ENCODE measurements around the gene TTLL10.

The TTLL10 gene

DNA sequence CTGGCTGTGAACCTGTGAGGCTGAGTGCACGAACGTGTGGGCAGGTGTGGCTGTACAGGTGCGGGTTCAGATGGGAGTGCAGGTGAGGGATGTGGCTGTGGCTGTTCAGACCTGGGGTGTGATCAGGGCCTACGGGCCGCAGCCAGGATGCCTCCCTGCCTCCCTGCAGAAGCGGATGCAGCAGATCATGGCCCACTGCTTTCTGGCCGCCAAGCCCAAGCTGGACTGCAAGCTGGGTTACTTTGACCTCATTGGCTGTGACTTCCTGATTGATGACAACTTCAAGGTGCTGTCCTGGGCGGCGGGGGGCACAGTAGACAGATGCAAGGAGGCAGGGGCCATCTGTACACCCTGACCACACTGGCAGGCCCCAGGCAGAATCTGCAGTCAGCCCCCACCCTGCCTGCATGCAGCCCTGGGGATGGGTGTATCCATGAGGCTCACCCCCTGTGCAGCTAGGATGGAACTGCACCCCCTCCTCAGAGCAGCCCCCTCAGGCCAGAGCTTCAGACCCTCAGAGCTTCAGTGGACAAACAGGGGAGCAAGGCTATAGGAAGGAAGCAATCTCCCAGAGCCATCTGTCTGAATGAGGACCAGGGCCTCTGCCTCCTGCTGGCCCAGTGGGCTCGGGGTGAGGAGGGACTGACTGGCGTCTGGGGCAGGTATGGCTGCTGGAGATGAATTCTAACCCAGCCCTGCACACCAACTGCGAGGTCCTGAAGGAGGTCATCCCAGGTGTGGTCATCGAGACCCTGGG is 22.9 kb downstream of the TTLL10 start:
- DNase-seq = no peak

DNA sequence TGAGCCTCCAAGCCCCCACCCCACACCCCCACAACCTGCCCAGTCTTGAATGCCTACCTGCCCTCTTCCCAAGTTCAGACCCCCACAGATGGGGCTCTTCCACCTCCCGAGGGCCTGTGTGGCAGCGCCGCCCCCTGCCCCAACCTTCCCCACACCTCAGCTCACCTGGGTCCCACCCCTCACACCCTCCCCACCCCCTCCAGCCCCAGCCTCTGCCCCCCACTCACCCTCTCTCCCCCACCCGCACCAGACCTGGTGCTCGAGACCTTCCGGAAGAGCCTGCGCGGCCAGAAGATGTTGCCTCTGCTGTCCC is 23.5 kb downstream of the TTLL10 start:
- no peak for DNase-seq

DNA sequence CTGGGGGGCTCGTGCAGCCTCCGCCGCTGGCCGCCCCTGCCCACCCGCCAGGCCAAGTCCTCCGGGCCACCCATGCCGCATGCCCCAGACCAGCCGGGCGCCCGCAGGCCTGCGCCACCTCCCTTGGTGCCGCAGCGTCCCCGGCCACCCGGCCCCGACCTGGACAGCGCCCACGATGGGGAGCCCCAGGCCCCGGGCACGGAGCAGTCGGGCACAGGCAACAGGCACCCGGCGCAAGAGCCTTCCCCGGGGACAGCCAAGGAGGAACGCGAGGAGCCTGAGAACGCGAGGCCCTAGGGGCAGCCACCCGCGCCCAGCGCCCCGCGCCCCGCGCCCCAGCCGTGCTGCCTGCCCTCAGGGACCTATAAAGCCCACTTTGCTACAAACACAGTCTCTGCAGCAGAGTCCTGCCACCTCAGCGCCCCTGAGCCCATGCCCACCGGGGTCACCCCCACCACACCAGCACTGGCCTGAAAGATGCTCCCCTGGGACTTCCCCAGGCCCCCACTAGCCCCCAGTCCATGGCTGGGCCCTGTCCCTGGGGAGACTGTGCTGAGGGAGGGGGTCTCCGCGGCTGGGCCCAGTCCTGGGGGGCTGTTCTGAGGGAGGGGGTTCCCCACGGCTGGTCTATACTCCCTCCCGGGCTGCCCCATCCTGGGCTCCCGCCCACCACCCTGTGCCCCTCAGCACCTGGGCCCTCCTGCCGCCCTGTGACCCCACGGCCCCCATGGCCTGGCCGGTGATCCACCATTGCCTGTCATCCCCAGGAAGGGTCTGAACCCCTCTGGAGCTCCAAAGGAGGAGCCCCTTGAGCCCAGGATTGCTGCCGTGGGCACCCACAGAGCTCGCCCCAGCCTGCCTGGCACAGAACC is 24.1 kb downstream of the TTLL10 start:
- no peak for DNase-seq

DNA sequence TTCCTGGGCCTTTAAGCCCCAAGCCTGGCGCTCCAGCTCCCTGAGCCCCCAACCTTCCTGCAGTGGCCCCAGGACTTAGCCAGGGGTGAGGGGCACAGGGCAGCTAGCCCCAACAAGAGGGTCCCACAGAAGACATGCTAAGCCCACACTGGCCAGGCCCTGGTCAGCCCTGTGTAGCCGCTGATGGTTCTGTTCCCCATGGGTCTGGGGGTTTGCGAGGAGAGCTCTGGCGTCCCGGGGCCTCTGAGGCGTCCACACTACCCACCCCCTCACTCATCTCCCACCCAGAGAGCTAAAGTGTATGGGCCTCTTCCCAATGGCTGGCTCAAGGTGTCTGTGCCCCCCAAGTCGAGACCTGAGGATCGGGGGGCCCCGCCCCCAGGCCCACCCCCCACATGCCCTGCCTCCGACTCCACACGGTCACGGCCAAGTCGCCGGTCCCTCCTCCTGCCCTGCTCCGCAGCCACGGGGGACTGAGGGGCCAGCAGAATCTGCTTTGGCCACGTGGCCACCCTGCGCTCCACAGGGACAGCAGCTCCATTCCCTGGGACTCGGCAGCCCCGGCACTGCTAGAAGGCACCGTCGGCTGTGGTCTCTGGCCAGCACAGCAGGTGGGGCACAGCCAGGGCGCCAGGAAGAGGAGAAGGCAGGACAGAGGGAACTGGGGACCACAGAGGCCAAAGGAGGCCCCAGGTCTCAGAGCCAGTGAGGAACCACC is 24.9 kb downstream of the TTLL10 start:
- DNase-seq = no peak

DNA sequence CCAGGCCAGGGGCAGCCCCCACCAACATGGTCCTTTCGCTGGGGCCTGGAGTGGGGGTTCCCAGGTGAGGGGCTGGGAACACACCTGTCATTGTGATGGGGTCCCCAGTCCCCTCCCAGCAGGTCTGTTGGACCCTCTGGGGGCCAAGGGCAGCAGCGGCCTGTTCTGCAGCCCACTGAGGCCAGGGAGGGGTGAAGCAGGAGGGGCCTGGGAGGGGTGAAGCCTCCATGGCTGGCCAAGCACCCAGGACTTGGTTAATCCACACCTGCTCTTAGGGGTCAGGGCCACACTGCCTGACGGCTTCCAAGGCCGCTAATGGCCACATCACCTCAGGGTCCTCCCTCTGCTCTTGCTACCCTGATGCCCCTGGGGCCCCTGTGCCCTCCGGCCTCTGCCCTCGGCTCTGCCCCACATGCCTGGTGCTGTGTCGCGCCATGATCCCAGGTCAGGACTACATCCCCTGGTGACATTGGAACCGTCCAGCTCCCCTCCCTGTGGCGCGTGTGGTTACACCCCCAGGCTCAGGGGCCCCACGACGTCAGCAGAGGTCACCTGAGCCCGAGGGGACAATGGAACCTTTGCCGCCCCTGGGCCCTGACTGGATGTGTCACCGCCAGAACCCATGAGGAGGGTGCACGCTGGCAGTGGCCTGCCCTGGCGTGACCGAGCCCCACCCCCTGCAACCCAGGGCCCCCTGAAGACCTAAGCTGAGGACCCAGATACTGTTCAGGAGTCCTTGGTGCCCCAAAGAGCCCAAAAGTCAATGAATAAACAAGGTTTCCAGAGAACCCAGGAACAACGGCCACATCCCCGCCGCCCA is 25.7 kb downstream of the TTLL10 start:
- no peak for DNase-seq

DNA sequence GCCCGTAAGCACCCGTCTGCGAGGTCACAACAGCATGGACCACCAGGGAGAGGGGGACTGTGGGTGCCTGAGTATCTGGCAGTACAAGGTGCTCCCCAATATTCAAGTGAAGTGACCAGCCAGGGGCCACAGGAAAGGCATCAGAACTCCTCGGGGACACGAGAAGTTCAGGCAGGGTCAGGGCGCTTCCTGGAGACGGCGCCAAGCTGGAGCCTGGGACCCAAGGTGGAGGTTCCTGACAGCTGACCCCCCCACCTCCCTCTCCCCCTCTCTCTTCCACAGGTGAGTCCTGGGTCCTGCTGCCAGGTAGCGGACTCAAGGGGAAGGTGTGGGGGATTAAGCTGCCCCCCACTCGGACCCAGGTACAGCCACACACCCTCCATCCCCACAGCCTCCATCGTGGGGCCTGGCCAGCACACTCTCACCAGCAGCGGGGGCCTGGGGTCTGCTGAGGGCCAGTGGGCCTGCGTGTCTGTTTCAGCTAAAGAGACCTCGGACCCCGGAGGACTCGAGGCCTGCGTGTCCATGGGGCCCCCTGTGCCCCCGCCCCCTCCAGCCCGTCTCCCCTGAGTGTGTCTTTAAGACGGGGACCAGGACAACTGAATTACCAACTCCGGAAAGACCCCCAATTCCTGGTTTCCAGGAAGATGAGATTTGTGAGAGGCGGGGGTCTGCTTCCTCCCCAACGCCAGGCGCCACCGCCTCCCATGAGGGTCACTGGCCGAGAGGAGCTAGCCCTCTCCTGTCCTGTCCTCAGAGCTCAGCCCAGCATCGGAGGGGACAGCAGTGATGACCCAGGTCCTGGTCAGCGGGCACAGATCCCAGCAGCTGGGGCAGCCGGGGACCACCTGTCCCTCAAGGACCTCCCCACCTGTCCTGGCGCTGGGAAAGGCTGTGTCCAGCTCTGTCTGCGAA is 26.5 kb downstream of the TTLL10 start:
- no peak for DNase-seq

DNA sequence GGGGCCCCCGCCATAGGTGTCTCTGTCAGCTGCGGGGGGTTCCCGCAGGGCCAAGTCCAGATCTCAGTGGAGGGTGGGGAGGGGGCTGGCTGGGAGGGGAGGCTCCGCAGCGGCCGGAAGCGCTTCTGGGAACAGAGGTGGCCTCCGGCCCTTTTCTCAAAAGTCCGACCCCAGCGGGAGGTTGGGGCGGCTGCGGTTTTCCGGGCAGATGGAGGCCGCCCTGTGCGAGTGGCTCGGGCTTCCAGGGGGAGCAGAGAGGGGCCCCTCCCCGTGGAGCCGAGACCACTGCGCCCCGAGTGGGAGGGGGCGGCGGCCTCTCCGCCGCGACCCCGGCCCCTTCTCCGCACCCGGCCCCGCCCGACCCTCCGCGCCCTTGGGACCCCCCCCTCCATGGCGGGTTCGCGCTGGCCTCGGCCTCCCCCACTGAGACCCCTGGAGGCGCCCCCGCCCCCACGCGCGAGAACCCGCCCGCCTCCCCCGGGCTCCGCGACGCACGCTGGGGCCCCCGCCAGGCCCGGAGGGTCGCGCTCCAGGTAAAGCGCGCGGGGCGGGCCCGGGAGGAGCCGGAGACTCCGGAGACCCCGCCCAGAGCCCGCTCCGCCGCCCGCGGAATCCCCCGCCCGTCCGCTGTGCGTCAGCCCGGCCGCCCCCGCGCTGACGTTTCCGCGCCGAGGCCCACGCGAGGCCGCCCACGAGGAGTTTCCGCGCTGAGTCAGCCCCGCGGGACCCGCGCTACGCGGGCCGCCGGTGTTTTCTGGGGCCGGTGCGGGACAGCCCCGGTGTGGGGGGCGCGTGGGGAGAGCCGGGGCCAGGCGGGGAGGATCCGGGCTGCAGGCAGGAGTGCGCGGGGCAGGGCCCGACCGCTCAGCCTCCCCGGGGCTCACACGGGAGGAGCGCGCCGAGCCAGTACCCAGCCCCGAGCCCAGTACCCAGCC is 27.5 kb downstream of the TTLL10 start:
- DNase-seq = peak; percentile 13 to 71

DNA sequence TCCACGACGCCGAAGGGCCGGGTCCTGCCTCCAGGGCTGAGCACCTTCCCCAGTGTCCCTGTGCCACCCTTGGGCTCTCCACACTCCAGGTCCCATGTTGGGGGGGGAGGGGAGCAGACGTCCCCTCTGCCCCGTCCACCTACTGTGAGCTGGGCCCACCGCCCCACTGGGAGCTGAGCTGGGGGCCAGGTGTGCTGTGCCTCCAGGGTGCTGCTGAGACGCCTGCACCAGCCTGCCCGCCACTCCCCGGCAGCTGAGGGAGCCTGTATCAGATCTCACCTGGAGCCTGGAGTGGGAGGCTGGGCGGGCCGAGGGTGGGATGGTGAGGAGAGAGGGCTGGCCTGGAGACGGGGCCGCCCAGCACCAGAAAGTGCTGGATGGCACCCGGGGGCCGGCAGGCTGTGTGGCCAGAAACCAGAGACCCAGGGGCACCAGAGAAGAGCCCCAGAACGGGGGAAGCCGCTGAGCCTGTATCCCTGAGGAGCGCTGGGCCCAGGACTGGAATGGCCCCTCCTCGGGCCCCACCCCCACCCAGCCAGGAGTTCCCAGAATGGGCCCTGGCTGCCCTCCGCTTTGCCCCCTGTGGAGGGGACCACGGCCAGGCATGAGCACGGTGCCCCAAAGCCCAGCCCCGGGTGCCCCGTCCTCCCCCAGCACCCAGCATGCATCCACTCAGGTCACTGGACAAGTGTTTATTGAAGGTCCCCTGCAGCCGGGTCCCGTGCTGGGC is 29.3 kb downstream of the TTLL10 start:
- no peak for DNase-seq

DNA sequence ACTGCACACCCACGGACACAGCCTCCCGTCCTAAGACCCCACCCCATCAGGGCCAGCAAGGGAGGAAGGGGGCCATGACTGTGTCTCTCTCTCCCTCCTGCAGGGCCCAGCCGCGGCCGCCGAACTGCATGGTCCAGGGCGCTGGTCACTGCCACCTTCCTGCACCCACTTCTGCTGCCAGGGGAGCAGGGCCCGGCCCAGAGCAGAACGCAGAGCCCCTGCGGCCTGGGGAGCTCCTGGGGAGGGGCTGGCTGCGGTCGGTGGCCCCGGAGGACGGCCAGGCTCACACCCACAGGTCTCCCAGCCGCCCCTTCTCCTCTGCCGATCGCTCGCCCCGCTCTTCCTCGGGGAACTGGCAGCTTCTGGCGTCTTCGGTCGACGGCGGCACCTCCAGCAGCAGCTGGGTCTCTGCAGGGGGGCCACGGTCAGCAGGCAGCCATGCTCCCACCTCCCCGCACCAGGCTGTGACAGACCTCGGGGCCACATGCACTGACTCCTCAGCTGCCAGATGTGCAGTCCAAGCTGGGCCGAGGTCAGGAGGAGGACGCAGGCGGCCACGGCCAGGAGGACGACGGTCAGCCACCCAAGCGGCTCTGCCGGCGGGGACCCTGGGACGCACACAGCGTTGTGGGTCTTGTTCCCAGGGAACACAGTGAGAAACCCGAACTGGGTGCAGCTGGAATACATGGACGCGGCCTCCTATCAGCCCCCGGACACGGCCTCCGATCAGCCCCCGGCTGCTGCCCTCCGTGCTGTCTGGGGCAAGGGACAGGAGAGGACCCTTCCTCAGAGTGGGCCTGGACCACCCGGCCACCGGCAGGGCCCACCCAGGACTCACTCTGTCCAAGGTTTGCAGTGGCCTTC is 30.1 kb downstream of the TTLL10 start:
- no peak for DNase-seq

DNA sequence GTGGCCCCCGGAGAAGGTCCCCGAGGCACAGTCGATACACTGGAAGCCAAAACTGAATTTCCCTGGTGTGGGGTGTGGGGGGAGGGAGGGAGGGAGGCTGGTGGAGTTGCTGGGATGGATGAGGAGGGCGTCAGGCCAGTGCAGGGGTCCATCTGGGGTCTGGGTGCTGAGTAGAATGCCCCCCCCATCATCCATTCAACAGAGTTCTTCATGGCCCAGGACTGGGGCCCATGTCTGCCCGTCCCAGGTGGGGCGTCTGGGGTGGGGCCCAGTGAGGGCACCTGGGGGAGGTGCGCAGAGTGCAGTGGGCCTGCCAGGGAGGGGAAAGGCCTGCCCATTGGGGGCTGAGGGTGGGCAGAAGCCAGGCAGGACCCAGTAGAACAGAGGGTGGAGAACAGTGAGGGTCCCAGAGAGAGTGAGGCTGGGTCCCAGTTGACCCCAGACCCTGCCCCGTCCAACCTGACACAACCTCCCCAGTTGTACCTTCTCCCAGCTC is 30.8 kb downstream of the TTLL10 start:
- DNase-seq = no peak

DNA sequence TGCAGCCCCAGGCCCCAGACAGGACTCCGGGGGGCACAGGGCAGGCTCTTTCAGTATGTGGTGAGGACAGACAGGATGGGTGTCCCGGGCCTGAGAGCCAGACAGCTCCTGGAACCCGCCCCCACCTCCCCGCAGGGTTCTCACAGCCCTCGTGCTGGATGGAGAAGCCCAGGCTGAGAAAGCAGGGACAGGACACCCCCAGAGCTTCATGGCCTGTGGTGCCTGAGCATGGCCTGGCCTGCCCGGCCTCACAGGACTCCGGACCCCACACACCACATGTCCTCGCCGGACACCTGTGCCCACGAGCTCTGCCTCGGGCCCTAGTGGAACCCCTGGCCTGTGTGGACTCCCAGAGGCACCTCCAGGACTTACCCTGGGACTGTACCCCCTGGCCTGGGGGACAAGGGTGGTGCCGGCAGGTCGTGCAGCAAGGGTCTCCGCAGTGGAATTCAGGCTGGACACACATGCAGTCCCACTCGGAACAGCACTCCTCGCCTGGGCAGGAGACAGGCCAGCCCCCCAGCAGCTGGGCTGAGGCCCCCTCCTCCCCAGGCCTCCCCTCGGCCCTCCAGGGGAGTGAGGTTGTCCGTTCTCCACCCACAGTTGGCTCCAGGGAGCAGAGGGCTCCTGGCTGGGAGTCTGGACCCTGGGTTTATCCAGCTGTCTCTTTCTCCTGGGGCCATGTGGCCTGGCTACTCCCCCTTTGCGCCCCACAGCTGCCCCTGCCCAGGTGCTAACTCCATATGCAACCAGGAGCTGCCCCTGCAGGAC is 31.5 kb downstream of the TTLL10 start:
- no peak for DNase-seq

DNA sequence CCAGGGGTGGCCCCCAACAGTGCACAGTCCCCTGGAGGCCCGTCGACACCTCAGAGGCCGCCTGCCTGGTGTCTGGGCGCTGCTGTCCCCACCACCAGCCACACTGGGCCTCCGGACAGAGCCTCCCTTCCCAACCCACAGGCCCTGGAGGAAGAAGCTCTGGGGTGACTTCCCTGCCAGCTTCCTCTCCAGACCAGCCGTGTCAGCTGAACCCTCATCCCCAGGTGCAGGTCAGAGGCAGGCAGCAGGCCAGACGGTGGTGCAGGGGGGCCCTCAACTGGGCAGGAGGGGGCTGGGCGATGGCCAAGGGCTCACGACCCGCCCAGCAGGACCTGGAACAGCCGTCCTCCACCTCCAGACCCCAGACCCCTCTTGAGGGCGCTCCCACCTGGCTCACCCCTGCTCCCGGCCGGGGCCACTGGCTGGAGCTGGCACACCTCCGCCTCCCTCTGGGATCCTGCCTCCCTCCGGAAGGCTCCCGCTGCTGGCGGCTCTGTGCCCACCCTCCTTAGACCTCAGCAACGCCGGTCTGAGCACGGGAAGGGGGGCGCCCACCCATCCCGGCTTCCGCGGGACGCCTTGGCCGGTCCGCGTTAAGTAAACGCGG is 32.2 kb downstream of the TTLL10 start:
- no peak for DNase-seq

DNA sequence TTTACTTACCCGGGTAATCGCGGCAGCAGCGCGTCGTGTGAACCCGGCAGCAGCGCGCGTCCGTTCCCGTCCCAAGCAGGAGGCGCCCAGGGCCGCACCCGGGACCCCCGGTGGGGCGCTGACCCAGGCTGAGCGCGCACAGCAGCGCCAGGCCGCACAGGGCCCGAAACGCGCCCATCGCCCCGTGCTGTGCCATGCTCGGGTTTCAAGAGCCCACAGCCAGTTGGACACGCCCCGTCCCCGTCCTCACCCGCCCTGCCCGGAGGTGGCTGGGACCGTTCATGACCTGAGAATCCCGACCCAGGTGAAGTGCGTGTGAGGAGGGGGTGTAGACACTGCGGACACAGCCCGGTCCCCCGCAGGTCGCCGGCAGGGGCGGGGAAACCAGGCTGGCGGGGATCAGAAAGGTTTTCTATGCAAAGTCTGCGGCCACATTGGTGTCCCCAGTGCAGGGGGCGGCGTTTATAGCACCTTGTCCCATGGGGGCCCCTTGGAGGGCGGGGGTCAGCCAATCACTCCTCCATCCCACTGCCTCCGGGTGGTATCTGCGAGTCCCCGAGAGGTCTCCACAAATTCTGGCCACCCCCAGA is 32.8 kb downstream of the TTLL10 start, which contains the start of gene TNFRSF18:
Gene TNFRSF18, minus strand, starts transcription at position 217 of the 590 bp plus-strand sequence. Its CDS starts 21 bp downstream, at position 196.
- no peak for DNase-seq

DNA sequence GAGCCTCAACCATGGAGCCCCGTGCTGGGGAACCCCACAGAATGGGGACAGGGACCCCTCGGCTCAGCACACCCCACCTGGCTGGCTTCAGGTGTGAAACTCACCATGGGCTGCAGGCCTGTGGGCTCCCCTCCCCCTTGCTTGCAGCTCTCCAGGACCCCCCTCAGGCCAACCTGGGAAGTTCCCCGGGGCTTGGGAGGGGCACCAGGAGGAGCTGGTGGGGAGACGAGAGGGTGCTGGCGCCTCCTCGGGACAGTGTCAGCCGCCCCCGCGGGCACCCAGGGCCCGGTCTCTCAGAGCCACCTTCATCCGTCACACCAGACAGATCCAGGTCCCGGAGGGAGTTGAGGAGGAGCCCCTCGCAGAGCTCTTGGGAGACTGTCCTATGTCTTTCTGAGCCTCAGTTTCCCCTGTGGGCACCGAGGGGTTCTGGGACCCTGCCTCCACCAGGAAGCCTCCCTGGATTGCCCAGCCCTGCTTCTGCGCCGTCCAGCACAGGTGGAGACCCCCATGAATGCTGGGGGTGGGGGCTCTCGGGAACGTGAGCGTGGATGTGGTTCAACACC is 33.4 kb downstream of the TTLL10 start:
- no peak for DNase-seq

DNA sequence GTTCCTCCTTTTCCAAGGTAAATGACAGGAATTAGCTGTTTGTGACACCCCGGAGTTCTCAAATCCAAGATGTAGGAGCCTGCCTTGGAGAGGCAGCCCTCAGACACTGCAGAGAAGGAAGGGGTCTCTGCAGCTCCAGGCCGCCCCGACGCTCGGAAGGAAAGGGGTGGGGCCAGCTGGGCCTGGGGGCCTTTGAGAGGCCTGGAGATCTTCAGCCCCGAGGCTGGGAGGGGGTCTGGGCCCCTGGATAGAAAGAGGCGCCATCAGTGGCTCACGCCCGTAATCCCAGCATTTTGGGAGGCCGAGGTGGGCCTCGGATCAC is 33.9 kb downstream of the TTLL10 start:
- DNase-seq = no peak

DNA sequence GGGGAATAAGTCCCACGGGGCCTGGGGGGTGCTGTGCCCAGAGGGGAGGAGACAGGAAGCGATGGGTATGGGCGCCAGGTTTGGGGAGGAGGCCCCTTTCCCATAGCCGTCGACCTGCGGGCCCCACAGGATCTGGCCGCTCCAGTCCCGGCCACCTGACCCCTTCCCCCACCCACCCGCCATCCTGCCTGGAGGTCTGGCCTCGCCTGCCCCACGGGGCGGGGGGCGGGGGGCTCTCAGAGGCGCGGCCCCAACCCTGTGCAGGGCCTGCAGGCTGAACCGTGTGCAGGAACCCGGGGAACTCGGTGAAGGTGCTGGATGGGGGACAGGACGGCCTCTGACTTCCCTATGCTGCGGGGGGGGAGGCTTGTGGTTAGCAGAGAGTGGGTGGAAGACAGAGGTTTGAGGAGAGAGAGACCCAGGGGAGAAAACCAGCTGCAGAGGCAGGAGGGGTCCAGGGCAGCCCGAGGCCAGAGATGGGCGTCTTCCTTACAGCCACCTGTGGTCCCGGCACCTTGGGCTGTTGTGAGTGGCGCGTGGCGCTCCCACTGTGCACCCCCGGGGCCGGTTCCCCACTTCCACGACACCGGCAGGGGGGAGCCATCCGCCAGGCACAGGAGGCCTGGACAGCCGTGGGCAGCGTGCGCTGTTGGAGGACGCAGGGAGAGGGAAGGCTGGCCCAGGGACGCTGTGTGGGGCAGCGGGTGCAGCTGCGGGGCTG is 35.2 kb downstream of the TTLL10 start:
- peak in 1 of 2 donors; percentile 53 for DNase-seq
